Thoracic aorta (tissue), 2 donors: Measurements from ENCODE around the gene ADAM10. TPM values are rescaled to one million over a fixed set of nuclear protein-coding genes. Genes with fewer than 3 reads are reported as not detected.

Experiments used
- ATAC-seq: fragments of 150-250 bp; one replicate; pipeline ENCODE4 v1.8.0; 2017; ENCODE audit warnings: low read depth; ENCODE audit not compliant: insufficient number of reproducible peaks, low FRiP score
- DNase-seq: peaks from one replicate; pipeline ENCODE4 v3.0.0-alpha.2; 2020; ENCODE audit warnings: low spot score
- H3K27ac ChIP-seq, 2 donors: fragments of 200-600 bp; sonication (generic); 1 replicate in 1 of 2; 2 replicates in 1 of 2; pipeline ENCODE4 v1.5.1; 2016; ENCODE audit warnings: mild to moderate bottlenecking in 2 of 2, moderate library complexity in 2 of 2
- H3K27me3 ChIP-seq: fragments of 200-600 bp; sonication (generic); replicated peaks from 2 replicates; pipeline ENCODE4 v1.6.0; 2016; ENCODE audit warnings: mild to moderate bottlenecking; ENCODE audit not compliant: insufficient read depth
- H3K36me3 ChIP-seq: fragments of 200-600 bp; sonication (generic); one replicate; pipeline ENCODE4 v1.5.1; 2016
- H3K4me1 ChIP-seq, 2 donors: fragments of 200-600 bp; sonication (generic); 1 replicate in 1 of 2; 2 replicates in 1 of 2; pipeline versions ENCODE4 v1.5.1 to v1.6.0; 2016; ENCODE audit warnings: low read depth in 2 of 2, mild to moderate bottlenecking in 1 of 2; ENCODE audit not compliant: control insufficient read depth in 1 of 2
- H3K4me3 ChIP-seq: fragments of 200-600 bp; sonication (generic); 2 replicates; pipeline ENCODE4 v1.5.1; 2016; ENCODE audit warnings: mild to moderate bottlenecking
- H3K9me3 ChIP-seq: fragments of 200-600 bp; sonication (generic); 2 replicates; pipeline ENCODE4 v1.5.1; 2016
- CTCF ChIP-seq: fragments of 200-600 bp; sonication (generic); IDR thresholded peaks from one replicate; pipeline ENCODE4 v1.5.1; 2019; ENCODE audit warnings: antibody characterized with exemption
- total RNA-seq, 2 donors: library from RNA; depleted of rRNA; stranded (reverse); fragments of >200 nt; gene quantifications; one replicate each; pipeline versions ENCODE4 v1.1.0 to v1.2.3, GENCODE V29; 2016

The ADAM10 gene
- total RNA-seq, 2 donors from 2014 or later: 41.2 to 63.1 TPM

GRCh38 chr15:58595516-58596263 is 153.8 kb downstream of the ADAM10 start:
- no peaks in the 10 kb centered on the region for H3K27me3 ChIP-seq
- no peak overlapping the region for H3K27ac ChIP-seq
- no peaks in the 10 kb centered on the region for H3K9me3 ChIP-seq
- no peak for TF ChIP-seq CTCF
- H3K4me1 ChIP-seq: no peaks in the 10 kb centered on the region
- no peaks in the 10 kb centered on the region for H3K36me3 ChIP-seq
- H3K4me3 ChIP-seq: no peak overlapping the region
- no peak for ATAC-seq
- DNase-seq: no peak

- no peaks in the 10 kb centered on the region for H3K27me3 ChIP-seq
- no peak for TF ChIP-seq CTCF
- no peak overlapping the region for H3K27ac ChIP-seq
- no peaks in the 10 kb centered on the region for H3K9me3 ChIP-seq
- H3K4me3 ChIP-seq: no peak overlapping the region
- DNase-seq (no peak), ATAC-seq (no peak)
- H3K4me1 ChIP-seq: no peaks in the 10 kb centered on the region
- no peaks in the 10 kb centered on the region for H3K36me3 ChIP-seq
Measured at GRCh38 chr15:58594898-58595297, 154.6 kb downstream of the ADAM10 start.

- DNase-seq: no peak
- Histone ChIP-seq H3K4me3 (no peak overlapping the region), H3K36me3 (no peaks in the 10 kb centered on the region), H3K27ac (no peak overlapping the region), H3K27me3 (no peaks in the 10 kb centered on the region), H3K4me1 (no peaks in the 10 kb centered on the region), H3K9me3 (no peaks in the 10 kb centered on the region)
- TF ChIP-seq CTCF: no peak
- no peak for ATAC-seq
Measured at GRCh38 chr15:58593870-58594269, 155.6 kb downstream of the ADAM10 start.

GRCh38 chr15:58590926-58591325 is 158.6 kb downstream of the ADAM10 start:
- ATAC-seq: no peak
- Histone ChIP-seq H3K27ac (no peak overlapping the region), H3K27me3 (no peaks in the 10 kb centered on the region), H3K4me3 (no peak overlapping the region), H3K9me3 (no peaks in the 10 kb centered on the region), H3K4me1 (no peaks in the 10 kb centered on the region), H3K36me3 (no peaks in the 10 kb centered on the region)
- TF ChIP-seq CTCF: no peak
- DNase-seq: no peak

GRCh38 chr15:58590236-58590635 is 159.3 kb downstream of the ADAM10 start:
- Histone ChIP-seq H3K36me3 (no peaks in the 10 kb centered on the region), H3K27ac (no peak overlapping the region), H3K27me3 (no peaks in the 10 kb centered on the region), H3K4me1 (no peaks in the 10 kb centered on the region), H3K4me3 (no peak overlapping the region), H3K9me3 (no peaks in the 10 kb centered on the region)
- TF ChIP-seq CTCF: no peak
- ATAC-seq: no peak
- DNase-seq: no peak
